Nephron progenitor cell (in vitro differentiated cells): ENCODE data around the gene CNTNAP5.
A peak's percentile ranks its signal among the peaks of the same experiment; 100 is the strongest.
"Not testable (repeated sequence)": the region's sequence is repeated elsewhere in the genome, so short reads cannot be mapped to it uniquely, and the experiment has no call there.

Experiments used
- DNase-seq: peaks from one replicate; pipeline ENCODE4 v3.0.0; 2021
- H3K27ac Mint-ChIP-seq: 2 replicates; pipeline ENCODE4 v1.8.0; 2021; ENCODE audit warnings: mild to moderate bottlenecking, moderate library complexity, mixed read lengths
- H3K27me3 Mint-ChIP-seq: 2 replicates; pipeline ENCODE4 v1.8.0; 2021; ENCODE audit warnings: mild to moderate bottlenecking, low read depth, mixed read lengths; ENCODE audit not compliant: poor library complexity
- H3K36me3 Mint-ChIP-seq: 2 replicates; pipeline ENCODE4 v1.8.0; 2021; ENCODE audit warnings: low read depth, mixed read lengths
- H3K4me1 Mint-ChIP-seq: 2 replicates; pipeline ENCODE4 v1.8.0; 2021; ENCODE audit warnings: mixed read lengths
- H3K4me3 Mint-ChIP-seq: 2 replicates; pipeline ENCODE4 v1.8.0; 2021; ENCODE audit warnings: mild to moderate bottlenecking, moderate library complexity, mixed read lengths
- H3K9me3 Mint-ChIP-seq: 2 replicates; pipeline ENCODE4 v1.8.0; 2021; ENCODE audit warnings: mild to moderate bottlenecking, moderate library complexity, mixed read lengths
- CTCF ChIP-seq: fragments of 200-600 bp; sonication (generic); IDR thresholded peaks from 2 replicates; pipeline ENCODE4 v1.5.0; 2021; ENCODE audit warnings: antibody characterized with exemption

The CNTNAP5 gene

GRCh38 chr2:124369181-124369580 is 344.1 kb downstream of the CNTNAP5 start:
- no peak for DNase-seq
- peaks cover 8% of the 10 kb centered on the region for H3K27me3 Mint-ChIP-seq
- no peak for TF ChIP-seq CTCF
- H3K4me1 Mint-ChIP-seq = no peaks in the 10 kb centered on the region
- H3K27ac Mint-ChIP-seq = no peak overlapping the region
- H3K36me3 Mint-ChIP-seq = no peaks in the 10 kb centered on the region
- H3K4me3 Mint-ChIP-seq = no peak overlapping the region
- no peaks in the 10 kb centered on the region for H3K9me3 Mint-ChIP-seq

- Mint-ChIP-seq H3K27ac (no peak overlapping the region), H3K4me1 (no peaks in the 10 kb centered on the region), H3K36me3 (no peaks in the 10 kb centered on the region), H3K27me3 (no peaks in the 10 kb centered on the region), H3K9me3 (no peaks in the 10 kb centered on the region), H3K4me3 (no peak overlapping the region)
- no peak for DNase-seq
- no peak for TF ChIP-seq CTCF
Observed at GRCh38 chr2:124380221-124380749, 355.2 kb downstream of the CNTNAP5 start.

GRCh38 chr2:124382067-124382618 is 357.1 kb downstream of the CNTNAP5 start:
- Mint-ChIP-seq H3K36me3 (no peaks in the 10 kb centered on the region), H3K27ac (no peak overlapping the region), H3K4me3 (no peak overlapping the region), H3K9me3 (no peaks in the 10 kb centered on the region), H3K4me1 (no peaks in the 10 kb centered on the region), H3K27me3 (no peaks in the 10 kb centered on the region)
- DNase-seq = no peak
- no peak for TF ChIP-seq CTCF

DNA sequence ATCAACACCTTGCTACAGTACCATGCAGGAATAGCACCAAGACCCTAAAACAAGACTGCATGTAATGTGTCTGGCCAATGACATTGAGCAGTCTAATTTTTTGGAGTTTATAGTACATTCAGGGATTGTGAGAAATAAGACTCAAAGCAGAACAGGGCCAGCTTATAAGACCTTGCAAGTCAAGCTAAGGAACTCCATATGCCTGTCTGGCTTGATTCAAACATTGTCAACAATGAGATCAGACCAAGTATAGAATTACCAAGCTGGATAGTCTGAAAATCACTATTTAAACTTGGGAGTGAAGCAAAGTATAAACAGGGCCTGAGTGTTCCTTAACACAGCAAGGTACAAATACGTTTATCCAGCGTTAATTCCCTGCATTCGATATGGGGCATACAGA is 370.9 kb downstream of the CNTNAP5 start:
- H3K27ac Mint-ChIP-seq = no peak overlapping the region
- H3K4me1 Mint-ChIP-seq = no peaks in the 10 kb centered on the region
- no peak overlapping the region for H3K4me3 Mint-ChIP-seq
- no peaks in the 10 kb centered on the region for H3K9me3 Mint-ChIP-seq
- H3K36me3 Mint-ChIP-seq = no peaks in the 10 kb centered on the region
- no peaks in the 10 kb centered on the region for H3K27me3 Mint-ChIP-seq
- no peak for DNase-seq
- no peak for TF ChIP-seq CTCF

DNA sequence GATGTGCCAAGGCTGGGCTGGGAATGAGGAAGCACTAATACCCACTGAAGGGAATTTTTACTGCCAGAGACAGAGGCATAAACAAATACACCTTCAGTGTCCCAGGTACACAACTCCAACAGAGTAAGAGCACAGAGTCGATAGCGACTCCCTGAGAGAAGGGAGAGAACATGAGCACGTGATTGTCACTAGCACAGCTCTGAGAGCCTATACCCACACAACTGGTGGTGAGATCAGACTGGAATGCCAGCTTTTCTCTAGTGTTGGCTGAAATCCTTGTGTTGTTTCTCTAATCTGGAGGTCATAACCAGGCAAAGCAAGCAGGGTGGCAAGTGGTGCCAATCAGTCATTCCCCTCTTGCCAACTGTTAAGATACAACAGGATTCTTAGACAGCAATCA is 377.2 kb downstream of the CNTNAP5 start:
- Mint-ChIP-seq H3K4me1 (peaks cover 1% of the 10 kb centered on the region), H3K27me3 (no peaks in the 10 kb centered on the region), H3K27ac (no peak overlapping the region), H3K36me3 (peaks cover 2% of the 10 kb centered on the region), H3K4me3 (no peak overlapping the region), H3K9me3 (peaks cover 3% of the 10 kb centered on the region)
- no peak for TF ChIP-seq CTCF
- no peak for DNase-seq

DNA sequence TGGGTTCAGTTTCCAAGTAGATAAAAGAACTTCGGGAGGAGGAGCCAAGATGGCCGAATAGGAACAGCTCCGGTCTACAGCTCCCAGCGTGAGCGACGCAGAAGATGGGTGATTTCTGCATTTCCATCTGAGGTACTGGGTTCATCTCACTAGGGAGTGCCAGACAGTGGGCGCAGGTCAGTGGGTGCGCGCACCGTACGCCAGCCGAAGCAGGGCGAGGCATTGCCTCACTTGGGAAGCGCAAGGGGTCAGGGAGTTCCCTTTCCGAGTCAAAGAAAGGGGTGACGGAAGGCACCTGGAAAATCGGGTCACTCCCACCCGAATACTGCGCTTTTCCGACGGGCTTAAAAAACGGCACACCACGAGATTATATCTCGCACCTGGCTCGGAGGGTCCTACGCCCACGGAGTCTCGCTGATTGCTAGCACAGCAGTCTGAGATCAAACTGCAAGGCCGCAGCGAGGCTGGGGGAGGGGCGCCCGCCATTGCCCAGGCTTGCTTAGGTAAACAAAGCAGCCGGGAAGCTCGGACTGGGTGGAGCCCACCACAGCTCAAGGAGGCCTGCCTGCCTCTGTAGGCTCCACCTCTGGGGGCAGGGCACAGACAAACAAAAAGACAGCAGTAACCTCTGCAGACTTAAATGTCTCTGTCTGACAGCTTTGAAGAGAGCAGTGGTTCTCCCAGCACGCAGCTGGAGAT is 382.9 kb downstream of the CNTNAP5 start:
- Mint-ChIP-seq H3K27ac (peak overlapping the region; percentile 66), H3K9me3 (peaks cover 14% of the 10 kb centered on the region)
- not testable (repeated sequence) for H3K4me3 Mint-ChIP-seq, H3K4me1 Mint-ChIP-seq, H3K27me3 Mint-ChIP-seq, DNase-seq, H3K36me3 Mint-ChIP-seq
